Measurements from ENCODE around the gene MED4. TPM values are rescaled to one million over a fixed set of nuclear protein-coding genes. Genes with fewer than 3 reads are reported as not detected.

Gene MED4
- polyA plus RNA-seq, 3 donors: 76.4 to 102 (median 84.5) TPM

DNA sequence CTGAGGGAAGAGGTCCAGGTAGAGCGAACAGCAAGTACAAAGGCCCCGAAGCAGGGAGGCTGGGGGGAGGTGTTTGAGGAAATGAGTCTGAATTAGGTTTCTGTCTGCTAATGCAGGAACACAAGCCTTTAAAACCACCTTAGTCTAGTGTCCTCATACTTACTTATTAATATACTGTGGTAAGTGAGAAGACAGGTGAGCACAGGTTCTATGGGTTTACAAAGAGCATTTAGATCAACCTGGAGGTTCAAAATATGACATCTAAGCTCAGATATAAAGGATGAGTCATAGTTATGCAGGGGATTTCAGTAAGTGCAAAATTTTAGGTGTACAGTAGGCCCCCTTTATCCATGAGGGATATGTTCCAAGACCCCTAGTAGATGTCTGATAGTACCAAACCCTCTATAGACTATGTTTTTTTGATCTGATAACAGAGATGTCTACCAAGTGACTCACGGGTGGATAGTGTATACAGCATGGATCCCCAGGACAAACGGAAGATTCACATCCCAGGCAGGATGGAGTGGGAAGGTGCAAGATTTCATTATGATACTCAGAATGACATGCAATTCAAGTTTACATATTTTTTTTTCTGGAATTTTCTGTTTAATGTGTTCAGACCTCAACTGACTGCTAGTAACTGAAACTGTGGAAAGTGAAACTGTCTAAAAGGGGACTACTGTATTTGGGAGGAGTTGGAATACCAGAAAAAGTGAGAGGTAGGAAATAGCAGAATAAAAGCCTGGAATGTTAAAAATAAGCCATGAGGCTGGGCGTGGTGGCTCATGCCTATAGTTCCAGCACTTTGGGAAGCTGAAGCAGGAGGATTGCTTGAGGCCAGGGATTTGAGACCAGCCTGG, 18.2 kb upstream of the MED4 start:
- DNase-seq (ENCODE audit: extremely low read depth in 1 of 11, low read depth in 9 of 11, low spot score in 4 of 11): no peak

DNA sequence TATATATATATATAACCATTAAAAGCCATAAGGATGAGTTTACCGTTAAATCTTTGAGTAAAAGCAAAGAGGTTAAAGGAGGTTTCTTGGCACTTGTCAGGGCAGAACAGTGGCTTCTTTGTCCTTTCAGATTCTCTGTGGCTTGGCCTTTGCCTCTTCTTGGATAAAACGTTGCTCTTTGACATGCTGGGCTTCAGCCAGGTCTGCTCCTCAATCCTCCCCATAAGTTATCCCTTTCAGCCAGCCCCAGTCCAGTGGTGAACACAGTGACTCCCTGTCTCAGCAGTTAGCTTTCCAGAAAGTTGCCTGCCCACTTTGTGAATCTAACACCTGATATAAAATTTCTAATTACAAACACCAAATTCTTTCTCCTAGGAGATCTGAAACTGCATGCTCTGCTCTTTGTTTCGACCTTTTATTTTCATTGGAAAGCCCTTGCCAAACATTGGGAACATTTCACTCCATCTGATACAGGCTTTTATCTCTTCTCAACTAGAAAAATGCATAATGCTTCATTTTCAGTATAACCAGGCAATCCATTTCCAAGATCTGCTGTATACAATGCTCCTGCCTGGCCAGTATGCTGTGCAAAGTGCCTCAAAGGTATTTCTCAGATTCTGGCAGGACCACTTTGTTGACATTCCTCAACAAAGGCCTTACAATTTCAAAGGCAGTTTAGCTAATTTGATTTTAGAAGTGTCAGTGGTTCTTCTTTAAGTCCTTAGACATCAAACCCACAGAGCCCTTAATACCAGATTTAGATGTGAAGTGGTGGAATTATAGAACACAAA, 16.2 kb upstream of the MED4 start:
- DNase-seq (ENCODE audit: extremely low read depth in 1 of 11, low read depth in 9 of 11, low spot score in 4 of 11): no peak

DNA sequence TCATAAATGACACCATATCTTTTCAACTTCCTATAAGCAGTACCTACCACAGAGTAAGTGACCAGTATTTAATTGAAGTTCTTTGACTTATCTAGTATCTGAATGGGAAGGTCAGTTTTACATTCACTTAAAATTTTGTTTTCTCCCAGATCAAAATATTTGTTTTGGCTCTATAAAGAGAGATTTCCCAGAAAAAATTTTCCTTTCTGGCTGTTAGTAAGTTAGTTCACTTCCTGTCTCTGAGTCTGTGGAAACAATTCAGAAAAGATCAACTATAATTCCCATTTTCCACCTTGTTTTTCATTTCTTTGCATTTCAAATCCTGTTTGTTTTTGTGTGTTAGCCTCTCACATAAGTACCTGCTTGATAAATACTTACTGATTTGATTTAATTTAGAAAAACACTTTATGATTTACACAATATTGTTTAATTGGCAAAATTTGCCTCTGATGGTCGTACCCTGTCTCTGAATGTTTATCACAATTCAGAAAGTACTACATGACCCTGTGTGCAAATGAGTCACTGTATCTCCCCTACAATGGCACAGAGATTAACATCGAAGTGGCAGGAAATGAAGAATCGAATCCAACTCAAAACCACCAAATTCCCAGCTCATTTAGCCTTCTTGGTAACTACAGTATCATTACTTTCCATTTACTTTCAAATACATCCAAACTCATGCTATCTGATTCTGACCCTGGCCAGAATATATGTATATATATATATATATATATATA, 15.4 kb upstream of the MED4 start:
- no peak for DNase-seq (ENCODE audit: extremely low read depth in 1 of 11, low read depth in 9 of 11, low spot score in 4 of 11)

DNA sequence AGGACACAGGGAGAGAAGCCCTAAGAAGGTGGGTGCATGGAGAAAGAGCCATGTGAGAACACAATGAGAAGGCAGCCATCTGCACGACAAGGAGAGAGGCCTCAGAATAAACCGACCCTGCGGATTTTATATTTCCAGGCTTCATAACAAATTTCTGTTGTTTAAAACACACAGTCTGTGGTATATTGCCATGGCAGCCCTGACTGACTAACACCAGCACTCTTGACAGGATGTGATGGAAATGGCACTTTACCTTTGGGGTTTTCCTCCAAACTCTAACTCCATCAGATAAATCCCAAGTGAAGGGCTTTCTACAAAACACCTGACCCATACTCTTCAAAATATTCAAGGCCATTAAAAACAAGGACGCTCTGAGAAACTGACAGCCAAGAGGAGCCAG, 13.2 kb upstream of the MED4 start:
- DNase-seq (ENCODE audit: extremely low read depth in 1 of 11, low read depth in 9 of 11, low spot score in 4 of 11): no peak

DNA sequence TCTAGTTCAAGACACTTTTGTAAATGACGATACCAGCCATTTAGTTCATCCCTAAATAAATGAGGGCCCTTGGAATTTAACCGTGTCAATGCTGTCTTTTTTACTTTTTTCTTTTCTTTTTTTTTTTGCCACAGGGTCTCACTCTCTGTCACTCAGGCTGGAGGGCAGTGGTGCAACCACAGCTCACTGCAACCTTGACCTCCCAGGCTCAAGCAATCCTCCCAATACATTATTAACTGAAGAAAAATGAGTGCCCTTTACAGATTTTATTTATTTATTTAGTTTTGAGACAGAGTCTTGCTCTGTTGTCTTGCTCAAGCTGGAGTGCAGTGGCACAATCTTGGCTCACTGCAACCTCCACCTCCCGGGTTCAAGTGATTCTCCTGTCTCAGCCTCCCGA, 2.9 kb upstream of the MED4 start:
- no peak for DNase-seq (ENCODE audit: extremely low read depth in 1 of 11, low read depth in 9 of 11, low spot score in 4 of 11)

DNA sequence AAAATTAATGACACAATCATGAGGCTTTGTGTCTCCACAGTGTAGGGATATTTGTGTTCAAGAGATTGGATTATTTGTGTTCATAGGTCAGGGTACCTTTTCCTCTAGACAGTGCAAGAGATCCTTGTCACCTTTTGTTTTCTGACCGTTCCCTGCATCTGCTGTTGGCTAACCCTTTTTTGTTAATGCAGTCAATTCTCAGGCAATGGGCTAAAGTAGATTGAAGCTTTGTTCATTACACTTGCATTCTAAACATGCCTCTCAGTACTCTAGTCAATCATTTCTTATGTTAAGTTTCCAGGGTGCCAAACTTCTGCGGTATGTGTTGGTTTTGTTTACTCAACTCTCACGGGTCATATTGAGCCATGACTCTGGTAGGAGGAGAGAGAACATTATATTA, 1.8 kb upstream of the MED4 start:
- peak in 1 of 11 donors; percentile 63 for DNase-seq (ENCODE audit: extremely low read depth in 1 of 11, low read depth in 9 of 11, low spot score in 4 of 11)

DNA sequence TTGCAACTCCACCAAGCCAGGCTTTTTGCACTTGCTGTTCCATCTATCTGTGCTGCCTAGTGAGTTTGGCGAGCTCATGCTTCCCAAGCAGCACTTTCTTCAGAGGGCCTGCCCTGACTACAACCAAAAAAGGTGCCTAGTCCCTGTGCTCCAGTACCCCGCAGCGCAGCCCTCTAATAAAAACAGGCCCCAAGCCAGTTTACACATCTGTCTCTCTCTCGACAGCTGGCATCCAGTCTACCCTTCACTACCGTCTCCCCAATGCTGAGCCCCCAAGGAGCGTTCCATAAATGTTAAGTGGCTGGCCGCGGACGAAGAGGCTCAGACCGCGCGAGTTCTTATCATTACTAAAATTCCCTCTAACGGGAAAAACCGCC, 512 bp downstream of the MED4 start:
- no peak for DNase-seq (ENCODE audit: extremely low read depth in 1 of 11, low read depth in 9 of 11, low spot score in 4 of 11)

DNA sequence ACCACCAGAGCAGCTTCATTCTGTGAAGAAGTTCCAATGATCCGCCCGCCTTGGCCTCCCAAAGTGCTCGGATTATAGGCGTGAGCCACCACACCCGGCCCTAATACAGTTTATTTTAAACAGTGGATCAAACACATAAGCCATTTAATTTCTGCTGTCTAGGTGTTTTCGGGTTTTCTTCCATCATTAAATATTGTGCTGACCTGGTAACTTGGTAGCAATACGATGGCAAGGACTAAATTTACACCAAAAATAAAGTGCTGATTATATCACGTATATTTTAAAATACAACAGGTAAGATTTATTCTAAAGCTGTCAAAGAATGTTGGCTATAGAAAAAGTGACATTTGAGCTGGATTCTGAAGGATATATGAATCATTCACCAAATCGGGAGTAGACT, 1.3 kb downstream of the MED4 start:
- DNase-seq (ENCODE audit: extremely low read depth in 1 of 11, low read depth in 9 of 11, low spot score in 4 of 11): no peak

DNA sequence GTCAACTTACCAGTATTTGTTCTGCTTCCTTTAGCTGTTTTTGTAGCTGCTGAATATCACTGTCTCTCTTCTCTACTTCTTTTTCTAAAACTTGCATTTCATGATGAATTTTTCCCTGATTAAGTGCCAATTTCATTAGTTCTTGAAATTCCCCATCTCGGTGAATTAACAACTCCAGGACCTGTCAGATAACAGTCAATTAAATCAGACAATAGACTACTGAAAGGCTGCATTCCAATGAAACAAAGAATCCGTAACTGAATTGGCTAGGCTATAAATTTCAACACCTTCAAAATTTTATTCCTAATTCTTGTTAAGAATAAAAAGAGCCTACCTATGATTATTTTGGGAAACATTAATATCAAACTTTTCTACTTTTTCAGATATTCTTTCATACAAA, 8.6 kb downstream of the MED4 start:
- DNase-seq (ENCODE audit: extremely low read depth in 1 of 11, low read depth in 9 of 11, low spot score in 4 of 11): no peak

DNA sequence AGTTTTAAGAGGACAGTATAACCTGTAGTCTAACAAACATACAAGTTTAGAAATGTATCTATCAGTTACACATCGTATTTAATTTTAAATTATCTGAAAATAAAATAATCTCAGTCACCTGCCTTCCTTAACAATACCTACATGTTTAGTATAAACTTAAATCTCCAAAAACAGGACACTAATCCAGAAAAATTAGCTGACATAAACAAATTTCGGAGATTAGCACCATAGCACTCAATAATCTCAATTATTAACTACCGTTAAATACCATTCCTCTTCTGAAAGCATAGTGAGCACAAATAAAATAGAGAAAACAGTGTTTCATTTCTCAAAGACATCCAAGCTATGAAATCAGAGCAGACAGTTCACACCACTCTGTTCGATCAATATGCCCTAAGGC, 13.2 kb downstream of the MED4 start:
- DNase-seq (ENCODE audit: extremely low read depth in 1 of 11, low read depth in 9 of 11, low spot score in 4 of 11): no peak

DNA sequence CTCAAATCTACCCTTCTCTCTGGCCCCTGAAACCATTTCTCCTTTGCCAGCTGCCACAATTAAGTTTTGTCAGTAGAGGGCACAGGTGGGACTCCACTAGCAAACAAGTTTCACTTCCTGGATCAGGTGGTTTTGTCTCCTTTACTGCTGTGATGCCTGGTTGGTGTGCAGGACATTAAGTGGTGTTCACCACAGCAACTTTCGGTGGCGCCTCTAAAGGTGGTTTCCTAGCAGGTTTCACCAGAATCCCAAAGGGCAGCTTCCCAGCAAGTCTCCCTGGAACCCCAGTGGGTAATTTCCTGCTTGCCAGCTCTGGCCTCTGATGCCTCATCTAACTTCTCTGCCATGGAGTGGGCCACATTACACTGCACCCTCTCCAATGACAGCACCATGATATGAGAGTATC, 16.6 kb downstream of the MED4 start:
- no peak for DNase-seq (ENCODE audit: extremely low read depth in 1 of 11, low read depth in 9 of 11, low spot score in 4 of 11)

DNA sequence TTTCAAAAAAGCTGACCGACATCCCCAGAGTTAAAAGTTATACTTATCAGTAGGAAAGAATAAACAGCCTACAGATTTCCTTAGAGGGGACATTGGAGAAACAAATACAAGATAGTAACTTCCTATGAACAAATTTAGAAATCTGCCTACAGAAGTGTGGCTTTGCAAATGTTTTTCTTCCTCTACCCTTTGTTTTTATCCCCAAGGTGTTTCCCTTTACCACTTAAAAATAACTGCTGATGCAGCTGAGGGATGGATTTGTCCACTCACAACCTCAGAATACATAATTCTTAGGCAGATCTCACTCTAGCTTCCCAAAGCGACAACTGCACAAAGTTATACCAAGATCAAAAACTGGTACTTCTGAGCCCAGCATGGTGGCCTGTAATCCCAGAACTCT, 20.9 kb downstream of the MED4 start:
- no peak for DNase-seq (ENCODE audit: extremely low read depth in 1 of 11, low read depth in 9 of 11, low spot score in 4 of 11)

DNA sequence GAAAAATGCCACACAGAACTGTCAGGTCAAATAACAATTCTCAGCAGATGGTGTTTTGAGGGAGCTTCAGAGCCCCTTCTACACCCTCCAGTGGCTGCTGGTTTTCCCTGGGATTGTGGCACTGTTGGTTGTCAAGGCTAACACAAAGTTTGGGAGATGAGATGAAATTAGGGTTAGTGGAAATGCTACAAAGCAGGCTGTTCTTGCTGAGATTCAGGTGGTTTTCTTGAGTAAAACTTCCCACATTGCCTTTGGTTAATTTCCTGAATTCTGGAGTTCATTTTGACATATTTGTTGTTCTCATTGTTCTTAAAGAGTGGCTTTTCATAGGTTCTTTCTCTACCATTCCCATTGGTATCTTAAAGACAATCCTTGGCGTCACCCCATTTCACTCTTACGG, 22.1 kb downstream of the MED4 start:
- DNase-seq (ENCODE audit: extremely low read depth in 1 of 11, low read depth in 9 of 11, low spot score in 4 of 11): no peak

DNA sequence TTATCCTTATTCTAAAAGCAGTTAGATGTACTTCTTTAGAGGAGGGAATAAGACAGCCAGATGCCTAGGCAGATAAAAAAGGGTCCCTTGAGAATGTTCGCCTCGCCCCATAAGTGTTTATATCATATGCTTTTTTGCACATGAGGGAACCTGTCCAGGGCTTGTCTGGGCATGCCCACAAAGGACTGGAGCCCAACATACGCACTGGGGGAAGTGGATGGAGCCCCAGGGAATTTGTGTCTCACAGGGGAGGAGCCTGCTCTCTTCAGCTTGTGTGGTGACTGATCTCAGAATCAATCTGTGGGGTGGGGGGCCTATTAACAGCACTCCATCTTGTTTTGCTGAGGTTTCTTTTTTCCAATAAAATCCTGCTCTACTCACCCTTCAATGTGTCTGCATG, 22.6 kb downstream of the MED4 start:
- no peak for DNase-seq (ENCODE audit: extremely low read depth in 1 of 11, low read depth in 9 of 11, low spot score in 4 of 11)

DNA sequence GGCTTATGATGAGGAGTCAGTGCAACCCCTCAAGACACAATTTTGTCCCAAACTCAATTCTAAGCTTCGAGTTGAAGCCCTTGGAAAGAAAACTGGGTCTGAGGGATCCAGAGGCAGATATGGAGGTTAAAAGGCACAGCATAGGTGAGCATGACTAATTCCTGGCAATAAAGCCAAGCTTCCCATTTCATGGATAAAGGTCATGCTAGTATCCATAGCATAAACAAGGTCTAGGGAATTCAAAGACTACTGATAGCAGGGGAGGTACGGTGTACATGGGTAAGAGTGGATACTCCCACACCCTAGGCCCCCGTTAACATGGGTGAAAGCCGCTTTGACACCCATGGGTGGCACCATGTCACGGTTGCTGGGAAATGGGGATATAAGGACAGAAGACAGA, 24.0 kb downstream of the MED4 start:
- DNase-seq (ENCODE audit: extremely low read depth in 1 of 11, low read depth in 9 of 11, low spot score in 4 of 11): no peak

DNA sequence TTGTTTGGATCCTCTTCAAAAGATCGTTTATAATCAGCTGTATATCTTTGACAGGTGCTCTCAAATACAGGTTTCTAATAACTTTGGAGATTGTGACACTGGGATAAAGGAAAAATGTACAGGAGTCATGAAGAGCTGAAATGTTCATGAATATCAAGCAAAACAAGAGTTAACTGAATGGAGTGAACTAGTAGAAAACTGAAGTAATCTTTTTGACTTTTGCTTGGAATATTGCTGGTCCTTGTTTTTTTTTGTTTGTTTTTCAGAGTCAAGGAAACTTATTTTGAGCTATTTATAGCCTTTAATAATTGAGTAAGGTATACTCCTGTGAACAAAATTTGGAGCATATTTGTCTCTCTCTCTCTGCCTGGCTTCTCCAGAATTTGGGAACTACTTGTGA, 25.3 kb downstream of the MED4 start:
- DNase-seq (ENCODE audit: extremely low read depth in 1 of 11, low read depth in 9 of 11, low spot score in 4 of 11): no peak

DNA sequence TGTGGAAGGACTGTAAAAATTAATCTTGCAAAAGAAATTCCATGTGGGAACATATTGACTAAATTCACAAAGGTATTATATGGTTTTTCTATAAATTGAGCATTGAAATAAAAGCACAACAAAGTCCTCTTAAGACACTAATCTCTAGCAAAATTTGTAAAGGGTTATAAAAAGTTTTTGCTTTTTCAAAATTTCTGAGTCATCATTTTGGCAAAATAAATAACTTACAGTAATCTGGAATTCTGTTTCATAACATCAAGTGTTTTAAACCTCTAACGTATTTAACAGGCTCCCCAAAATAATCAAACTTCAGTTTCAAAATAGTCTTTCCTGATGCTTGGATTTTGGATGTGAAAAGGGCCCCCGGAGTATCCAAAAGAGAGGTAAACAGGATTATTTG, 26.0 kb downstream of the MED4 start:
- DNase-seq (ENCODE audit: extremely low read depth in 1 of 11, low read depth in 9 of 11, low spot score in 4 of 11): no peak

DNA sequence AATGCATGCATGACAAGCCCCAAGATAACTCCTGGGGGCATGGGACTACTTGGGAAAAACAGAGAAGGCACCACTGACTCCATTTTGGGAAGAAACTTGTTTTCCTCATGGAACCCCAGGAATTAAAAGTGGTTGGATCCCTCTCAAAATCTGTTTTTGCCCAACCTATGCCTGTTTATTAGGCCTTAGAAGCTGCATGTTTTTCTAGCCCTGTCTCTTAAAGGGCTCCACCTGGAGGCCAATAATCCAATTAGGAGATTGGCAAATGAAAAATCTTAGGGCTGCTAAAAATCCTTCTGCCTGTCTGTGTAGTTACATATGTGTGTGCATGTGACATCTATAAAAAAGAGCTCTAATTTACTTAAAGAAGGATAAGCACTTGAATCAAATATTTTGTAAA, 26.9 kb downstream of the MED4 start:
- DNase-seq (ENCODE audit: extremely low read depth in 1 of 11, low read depth in 9 of 11, low spot score in 4 of 11): no peak

DNA sequence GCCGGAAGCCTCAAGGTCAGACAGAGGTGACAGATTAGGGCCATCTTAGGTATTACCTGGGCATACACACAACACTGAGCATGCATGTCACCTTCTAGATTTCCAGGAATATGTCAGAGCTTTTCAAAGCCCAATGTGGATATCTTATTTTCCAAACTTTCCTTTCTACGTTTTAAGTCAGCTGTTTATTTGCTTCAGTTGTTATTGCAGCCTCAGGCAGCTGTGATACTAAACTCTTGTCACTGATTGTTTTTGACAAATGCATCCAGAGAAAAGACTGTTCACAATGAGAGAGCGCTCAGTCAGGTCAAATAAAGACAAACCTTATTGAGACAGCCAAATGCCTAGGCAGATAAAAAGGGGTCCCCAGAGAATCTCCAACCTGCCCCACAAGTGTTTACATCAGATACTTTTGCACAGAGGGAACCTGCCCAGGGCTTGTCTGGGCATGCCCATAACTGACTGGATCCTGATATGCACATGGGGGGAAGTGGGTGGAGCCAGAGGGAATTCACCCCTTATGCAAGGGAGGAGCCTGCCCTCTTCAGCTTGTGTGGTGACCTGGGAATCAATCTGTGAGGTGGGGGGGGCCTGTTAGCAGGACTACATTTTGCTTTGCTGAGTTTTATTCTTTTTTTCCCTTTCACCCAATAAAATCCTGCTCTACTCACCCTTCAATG, 28.5 kb downstream of the MED4 start:
- no peak for DNase-seq (ENCODE audit: extremely low read depth in 1 of 11, low read depth in 9 of 11, low spot score in 4 of 11)
